ENCODE results near the gene TANC1. TPM values are rescaled to one million over a fixed set of nuclear protein-coding genes. Genes with fewer than 3 reads are reported as not detected.
A peak's percentile ranks its signal among the peaks of the same experiment; 100 is the strongest.

TANC1 gene
- total and polyA plus RNA-seq, 2 donors (not counting 3 experiments of a cell fraction or from before 2014, with no cell fraction given): 58.9 to 99.4 TPM

GRCh38 chr2:159010340-159010739 is 41.9 kb downstream of the TANC1 start:
- Histone ChIP-seq H3K4me2 (ENCODE audit: insufficient read depth, low read length) (no peak overlapping the region), H3K27ac (ENCODE audit: insufficient read depth, low read depth, low read length) (no peak overlapping the region)

More at GRCh38 chr2:159010340-159010739, 41.9 kb downstream of the TANC1 start:
- dilution Hi-C loops (cut with MboI; ENCODE audit: extremely low pct_ligation_motif_present, low sequenced_read_pairs) (no loop called here), intact Hi-C loops (cut with micrococcal nuclease) (no loop called here)
- no TSS peak for BruUV-seq (replicated peaks)
- DNase-seq (ENCODE audit: low read depth, low spot score): peak; percentile 52
- Histone ChIP-seq H3K4me3 (replicated peaks in 1 of 3; ENCODE audit: insufficient read depth in 1 of 3, low read depth in 1 of 3, low read length in 3 of 3) (no peak overlapping the region), H3K4me1 (ENCODE audit: control insufficient read depth, extremely low read depth, insufficient read depth, low read length) (peaks cover 9% of the 10 kb centered on the region), H4K20me1 (replicated peaks; ENCODE audit: control insufficient read depth, extremely low read depth, insufficient read depth, low read length) (peaks cover 2% of the 10 kb centered on the region), H2AFZ (ENCODE audit: low read depth, low read length) (no peak overlapping the region), H3K9me1 (replicated peaks; ENCODE audit: control insufficient read depth, extremely low read depth, insufficient read depth, low read length) (no peaks in the 10 kb centered on the region), H3K36me3 (ENCODE audit: control insufficient read depth in 2 of 2, extremely low read depth in 1 of 2, insufficient read depth in 2 of 2, low read length in 2 of 2) (peaks cover 0 to 8% of the 10 kb centered on the region in 2 experiments), H3K79me2 (ENCODE audit: control insufficient read depth, insufficient read depth, low read length) (peaks cover 79% of the 10 kb centered on the region), H3K9ac (replicated peaks; ENCODE audit: extremely low read depth, insufficient read depth, low read length) (no peak overlapping the region), H3K9me3 (replicated peaks; ENCODE audit: control insufficient read depth, insufficient read depth, low read length) (peaks cover 5% of the 10 kb centered on the region), H3K27me3 (ENCODE audit: control insufficient read depth in 2 of 2, insufficient read depth in 2 of 2, low read length in 2 of 2) (no peaks in the 10 kb centered on the region)
- ChIA-PET CTCF (interaction anchor here (1.4 to 3.9 kb wide), 2 partner anchors 12 to 108 kb away, joined by 5 to 20 read pairs; no protein-coding TSS in a partner anchor), POLR2A (no interaction called here)
- no peak for TF ChIP-seq MYC (IDR thresholded peaks at IDR 0.05; ENCODE audit: low read depth, low read length)
- no peak for TF ChIP-seq CTCF (IDR thresholded peaks at IDR 0.05; ENCODE audit: extremely low read depth in 1 of 2, insufficient read depth in 1 of 2, low read depth in 1 of 2, low read length in 2 of 2)
- TF ChIP-seq FOS (IDR thresholded peaks at IDR 0.05; ENCODE audit: borderline replicate concordance, insufficient read depth, low read length): no peak
- TF ChIP-seq JUN (IDR thresholded peaks at IDR 0.05; ENCODE audit: borderline replicate concordance, insufficient read depth, insufficient read length, low read depth): no peak
- TF ChIP-seq GATA2 (IDR thresholded peaks at IDR 0.05; ENCODE audit: insufficient read depth, insufficient read length, low read depth, low read length): no peak
- FAIRE-seq: peak; percentile 68
